Measurements from ENCODE around the gene IDH2. TPM values are rescaled to one million over a fixed set of nuclear protein-coding genes. Genes with fewer than 3 reads are reported as not detected.

The IDH2 gene
- polyA plus RNA-seq, 1 experiment = 84.2 TPM

- no peak overlapping the region for H3K27ac ChIP-seq (ENCODE audit: low read depth, low read length)
- H3K9me3 ChIP-seq (ENCODE audit: control insufficient read depth, insufficient read depth, low read length) = peaks cover 4% of the 10 kb centered on the region; the same call in 1 of the 2 replicates
- no peak for DNase-seq (ENCODE audit: low read depth, low spot score)
- no peak overlapping the region for H3K4me3 ChIP-seq (ENCODE audit: low read depth, low read length)
- ChIA-PET POLR2A (no interaction called here), CTCF (no interaction called here)
- no peaks in the 10 kb centered on the region for H3K27me3 ChIP-seq (ENCODE audit: control insufficient read depth, insufficient read depth, low read length)
- no peak for TF ChIP-seq CTCF (IDR thresholded peaks at IDR 0.05; ENCODE audit: low read depth, low read length)
Observed at GRCh38 chr15:90056529-90056928, 45.7 kb downstream of the IDH2 start.

DNA sequence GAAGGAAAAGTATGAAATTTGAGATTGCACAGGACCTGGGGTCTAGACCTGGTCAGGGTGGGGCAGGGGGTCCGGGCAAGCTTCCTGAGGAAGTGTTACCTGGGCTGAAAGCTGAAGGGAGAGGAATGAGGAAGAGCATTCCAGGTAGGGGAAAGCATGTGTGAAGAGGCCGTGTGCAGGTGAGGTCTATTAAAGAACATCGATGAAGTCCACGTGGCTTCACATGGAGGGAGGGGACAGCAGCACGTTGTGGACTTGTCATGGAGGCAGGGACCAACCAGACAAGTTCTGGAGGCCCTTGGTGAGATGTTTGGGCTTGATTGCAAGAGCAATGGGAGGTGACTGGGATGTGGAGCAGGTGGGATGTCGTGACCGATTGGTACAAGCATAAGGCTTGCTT lies 47.1 kb downstream of the IDH2 start:
- ChIA-PET POLR2A (interaction anchor here (0.9 kb wide), 1 partner anchor 21 kb away, joined by 3 read pairs; no protein-coding TSS in a partner anchor), CTCF (interaction anchor here (1.9 kb wide), 1 partner anchor 16 kb away, joined by 8 read pairs; no protein-coding TSS in a partner anchor)

DNA sequence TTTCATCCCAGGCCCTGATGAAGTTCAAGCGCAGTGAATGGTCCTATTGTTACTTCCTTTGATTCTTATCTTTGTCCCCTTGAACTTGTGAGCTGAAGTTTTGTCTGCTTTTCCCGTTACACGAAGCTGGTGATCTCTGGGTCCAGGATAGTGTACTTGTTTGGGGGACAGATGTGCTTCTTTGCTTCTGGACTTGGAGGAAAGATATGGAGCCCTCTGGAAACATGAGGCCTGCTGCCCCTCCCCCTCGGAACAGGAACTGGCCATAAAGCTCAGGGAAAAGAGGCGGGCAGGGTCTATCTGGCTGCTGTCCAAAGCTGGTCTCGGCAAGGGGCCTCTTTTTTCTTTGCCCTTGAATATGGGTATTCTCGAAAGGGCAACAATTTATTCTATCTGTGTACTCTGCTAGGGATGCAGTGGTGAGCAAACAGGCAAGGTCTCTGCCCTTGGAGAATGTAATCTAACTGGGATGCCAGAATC lies 47.6 kb downstream of the IDH2 start:
- ChIA-PET POLR2A (interaction anchor here (0.9 kb wide), 1 partner anchor 21 kb away, joined by 3 read pairs; no protein-coding TSS in a partner anchor), CTCF (interaction anchor here (1.9 kb wide), 1 partner anchor 17 kb away, joined by 8 read pairs; no protein-coding TSS in a partner anchor)
- TF ChIP-seq CTCF (IDR thresholded peaks at IDR 0.05; ENCODE audit: low read depth, low read length) = no peak
- DNase-seq (ENCODE audit: low read depth, low spot score) = no peak
- H3K4me3 ChIP-seq (ENCODE audit: low read depth, low read length) = no peak overlapping the region
- peaks cover 4% of the 10 kb centered on the region; the same call in 1 of the 2 replicates for H3K9me3 ChIP-seq (ENCODE audit: control insufficient read depth, insufficient read depth, low read length)
- H3K27ac ChIP-seq (ENCODE audit: low read depth, low read length) = no peak overlapping the region
- no peaks in the 10 kb centered on the region for H3K27me3 ChIP-seq (ENCODE audit: control insufficient read depth, insufficient read depth, low read length)

More for the DNA sequence above, 47.1 kb downstream of the IDH2 start:
- H3K27ac ChIP-seq (ENCODE audit: low read depth, low read length) = no peak overlapping the region
- no peak for TF ChIP-seq CTCF (IDR thresholded peaks at IDR 0.05; ENCODE audit: low read depth, low read length)
- H3K27me3 ChIP-seq (ENCODE audit: control insufficient read depth, insufficient read depth, low read length) = no peaks in the 10 kb centered on the region
- H3K4me3 ChIP-seq (ENCODE audit: low read depth, low read length) = no peak overlapping the region
- no peak for DNase-seq (ENCODE audit: low read depth, low spot score)
- H3K9me3 ChIP-seq (ENCODE audit: control insufficient read depth, insufficient read depth, low read length) = peaks cover 4% of the 10 kb centered on the region; the same call in 1 of the 2 replicates

DNA sequence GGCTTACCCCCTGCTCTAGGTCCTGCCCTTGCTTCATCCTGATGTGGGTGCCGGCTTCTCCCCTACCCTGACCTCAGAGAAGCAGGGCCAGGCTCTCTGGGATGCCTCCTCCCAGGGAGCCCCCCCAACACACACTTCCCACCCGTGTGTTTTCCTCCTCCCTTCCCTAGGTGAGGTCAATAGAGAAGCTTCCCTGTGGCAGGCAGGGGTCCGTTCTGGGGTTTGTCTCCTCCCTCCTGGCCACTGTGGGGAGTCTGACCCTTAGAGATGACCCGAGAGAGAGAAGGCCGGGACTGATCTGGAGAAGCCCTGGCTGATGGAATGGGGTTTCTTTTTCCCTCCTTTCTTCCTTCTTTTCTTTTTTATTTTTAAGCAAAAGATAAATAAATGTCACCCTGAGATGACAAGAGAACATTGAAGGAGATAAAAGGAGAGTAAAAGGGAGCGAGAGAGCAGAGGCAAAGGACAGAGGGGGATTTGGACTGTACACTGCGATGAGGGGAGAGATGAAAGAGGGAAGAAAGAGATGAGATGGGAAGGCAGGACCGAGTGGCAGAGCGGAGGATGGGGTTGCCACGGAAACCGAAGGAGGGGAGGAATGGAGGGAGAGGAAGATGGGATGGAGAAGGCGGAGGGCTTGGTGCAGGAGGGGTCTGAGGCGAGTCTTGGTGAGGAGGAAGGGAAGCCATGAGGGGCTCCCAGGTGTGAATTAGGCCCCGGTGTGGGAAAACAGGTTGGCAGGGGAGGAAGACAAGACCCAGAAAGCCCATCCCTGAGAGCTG lies 48.4 kb downstream of the IDH2 start:
- no peak for DNase-seq (ENCODE audit: low read depth, low spot score)
- Histone ChIP-seq H3K4me3 (ENCODE audit: low read depth, low read length) (no peak overlapping the region), H3K27ac (ENCODE audit: low read depth, low read length) (no peak overlapping the region), H3K9me3 (ENCODE audit: control insufficient read depth, insufficient read depth, low read length) (no peaks in the 10 kb centered on the region; the same call in 1 of the 2 replicates), H3K27me3 (ENCODE audit: control insufficient read depth, insufficient read depth, low read length) (no peaks in the 10 kb centered on the region)
- ChIA-PET POLR2A (no interaction called here), CTCF (interaction anchor here (1.9 kb wide), 2 partner anchors 17 to 18 kb away, joined by 8 to 11 read pairs; no protein-coding TSS in a partner anchor)
- TF ChIP-seq CTCF (IDR thresholded peaks at IDR 0.05; ENCODE audit: low read depth, low read length) = no peak

GRCh38 chr15:90051874-90052273 lies 50.4 kb downstream of the IDH2 start:
- ChIA-PET CTCF (interaction anchor here (1.9 kb wide), 1 partner anchor 19 kb away, joined by 11 read pairs; no protein-coding TSS in a partner anchor), POLR2A (no interaction called here)
- H3K27me3 ChIP-seq (ENCODE audit: control insufficient read depth, insufficient read depth, low read length) = no peaks in the 10 kb centered on the region
- TF ChIP-seq CTCF (IDR thresholded peaks at IDR 0.05; ENCODE audit: low read depth, low read length) = no peak
- no peak overlapping the region for H3K27ac ChIP-seq (ENCODE audit: low read depth, low read length)
- DNase-seq (ENCODE audit: low read depth, low spot score) = no peak
- no peak overlapping the region for H3K4me3 ChIP-seq (ENCODE audit: low read depth, low read length)
- no peaks in the 10 kb centered on the region for H3K9me3 ChIP-seq (ENCODE audit: control insufficient read depth, insufficient read depth, low read length)

Data from AG04450 (cell line).